Ishikawa (cell line): ENCODE data around the gene KRTAP5-5.

ENCODE experiments used
- CEBPB ChIP-seq: IDR thresholded peaks from 2 replicates; pipeline ENCODE4 v1.6.1; 2012
- EP300 ChIP-seq: IDR thresholded peaks from 2 replicates; pipeline ENCODE4 v1.6.1; 2012; ENCODE audit warnings: borderline replicate concordance
- FOXM1 ChIP-seq: IDR thresholded peaks from 2 replicates; pipeline ENCODE4 v1.6.1; 2012; ENCODE audit warnings: low read depth, borderline replicate concordance
- TCF12 ChIP-seq: IDR thresholded peaks from 2 replicates; pipeline ENCODE4 v1.6.1; 2012; ENCODE audit warnings: low read depth
- TEAD4 ChIP-seq: IDR thresholded peaks from 2 replicates; pipeline ENCODE4 v1.6.1; 2012
- YY1 ChIP-seq: IDR thresholded peaks from 2 replicates; pipeline ENCODE4 v1.6.1; 2012; ENCODE audit warnings: low read depth
- ZBTB7A ChIP-seq: IDR thresholded peaks from 2 replicates; pipeline ENCODE4 v1.6.1; 2012; ENCODE audit warnings: low read depth
- TF ChIP-seq, protein P1 (sequence below): IDR thresholded peaks from 2 replicates; pipeline ENCODE4 v1.6.1; 2012

DNA sequence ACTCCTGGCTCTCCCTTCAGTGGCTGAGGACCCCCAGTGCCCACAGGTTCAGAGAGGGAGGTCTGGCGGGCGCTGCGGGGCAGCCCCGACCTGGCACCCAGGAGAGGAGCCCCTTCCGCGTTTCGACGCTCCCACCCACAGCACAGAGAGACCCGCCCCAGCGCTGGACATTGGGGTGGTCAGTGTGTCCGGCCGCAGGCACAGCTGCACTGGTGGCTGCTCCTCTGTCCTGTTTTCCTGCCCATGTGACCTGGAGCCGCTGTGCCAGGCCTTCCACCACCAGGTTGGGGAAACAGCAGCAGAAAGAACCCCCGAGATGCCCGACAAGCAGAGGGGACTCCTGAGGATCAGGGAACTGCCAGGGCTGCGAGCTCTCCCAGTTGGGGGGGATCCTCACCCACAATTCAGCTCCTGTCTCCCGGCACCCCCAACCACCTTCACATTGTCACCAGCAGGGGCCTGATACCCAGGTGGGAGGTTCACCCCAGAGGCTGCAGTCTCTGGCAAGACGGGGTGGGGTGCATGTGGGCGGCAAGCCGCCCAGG lies 13.6 kb downstream of the KRTAP5-5 start:
- no peak for TF ChIP-seq YY1
- no peak for TF ChIP-seq TCF12
- no peak for TF ChIP-seq TEAD4
- TF ChIP-seq, protein P1, sequence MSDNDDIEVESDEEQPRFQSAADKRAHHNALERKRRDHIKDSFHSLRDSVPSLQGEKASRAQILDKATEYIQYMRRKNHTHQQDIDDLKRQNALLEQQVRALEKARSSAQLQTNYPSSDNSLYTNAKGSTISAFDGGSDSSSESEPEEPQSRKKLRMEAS: no peak
- TF ChIP-seq EP300: no peak
- TF ChIP-seq FOXM1: no peak
- no peak for TF ChIP-seq ZBTB7A
- TF ChIP-seq CEBPB: no peak
